ENCODE data around the gene FCRL5. TPM values are rescaled to one million over a fixed set of nuclear protein-coding genes. Genes with fewer than 3 reads are reported as not detected.

FCRL5 gene
- total and polyA plus RNA-seq, 2 experiments from 2014 or later, result not detected

DNA sequence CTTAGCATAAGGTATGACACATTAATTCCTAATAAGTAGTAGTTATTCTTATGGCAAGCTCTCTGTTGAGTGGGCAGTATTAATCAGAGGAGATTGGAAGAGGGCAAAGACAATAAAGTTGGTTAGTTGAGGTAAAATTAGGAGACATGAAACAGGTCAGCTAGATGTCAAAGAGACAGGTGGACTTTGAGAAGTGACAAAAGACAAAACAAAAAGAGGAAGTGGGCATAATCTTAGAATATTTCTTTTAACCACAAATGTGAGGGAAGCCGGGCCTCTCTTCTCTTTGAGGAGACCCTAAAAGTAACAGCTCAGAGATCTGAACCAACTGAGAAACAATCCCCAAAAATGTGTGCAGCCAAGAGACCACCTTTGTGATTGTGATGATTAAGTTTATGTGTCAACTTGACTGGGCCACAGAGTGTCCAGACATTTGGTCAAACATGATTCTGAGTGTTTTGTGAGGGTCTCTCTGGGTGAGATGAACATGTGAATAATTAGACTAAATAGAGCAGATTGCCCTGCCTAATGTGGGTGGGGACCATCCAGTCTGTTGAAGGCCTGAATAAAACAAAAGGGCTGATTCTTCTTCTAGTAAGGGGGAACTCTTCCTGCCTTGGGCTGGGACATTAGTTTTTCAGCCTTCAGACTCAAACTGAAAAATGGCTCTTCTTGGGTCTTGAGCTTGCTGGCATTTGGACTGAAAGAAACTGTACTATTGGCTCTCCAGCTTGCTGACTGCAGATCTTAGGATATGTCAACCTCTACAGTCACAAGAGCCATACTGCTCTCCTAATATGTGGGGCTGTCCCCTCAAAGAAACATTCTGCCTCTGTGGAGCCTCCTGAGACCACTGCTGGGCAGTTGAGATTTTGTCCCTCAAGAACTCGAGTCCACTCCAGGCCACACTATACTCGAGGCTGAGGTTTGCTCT is 40.0 kb downstream of the FCRL5 start:
- WGBS (ENCODE audit: low lambda C conversion rate, missing lambda C conversion rate), result 90% methylated on average over 3 of the region's 3 CpGs

DNA sequence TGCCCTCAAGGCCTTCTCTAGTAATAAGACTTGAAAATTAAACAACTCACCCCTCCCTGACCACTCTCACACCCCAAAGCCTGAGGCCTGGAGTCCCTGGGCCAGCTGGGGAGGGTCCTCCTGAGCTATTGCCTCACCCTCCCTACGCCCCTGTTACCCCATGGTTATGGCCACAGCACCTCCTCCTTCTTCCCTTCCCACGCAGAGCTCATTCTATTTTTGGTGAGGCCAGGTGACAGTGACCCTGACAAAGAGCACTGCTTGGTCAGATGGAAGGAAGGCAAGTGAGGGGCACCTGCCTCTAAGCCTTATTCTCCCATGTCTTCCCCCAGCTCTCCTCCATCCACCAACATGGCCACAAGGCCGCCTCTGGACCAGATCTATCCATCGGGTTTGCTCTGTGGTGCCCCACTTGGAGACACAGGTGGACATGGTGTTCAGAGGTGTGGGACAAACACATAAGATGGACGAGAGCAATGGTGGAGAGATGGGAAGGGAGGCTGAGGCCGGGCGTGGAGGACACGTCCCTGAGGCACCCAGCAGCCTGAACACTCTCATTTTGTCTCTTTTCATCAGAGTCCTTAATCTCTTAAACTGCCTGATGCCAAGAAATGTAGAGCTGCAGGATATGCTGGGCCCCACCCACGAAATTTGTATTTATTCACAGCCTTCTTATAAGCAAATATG is 42.6 kb downstream of the FCRL5 start:
- no peak for DNase-seq (ENCODE audit: low spot score)
- Histone ChIP-seq H3K4me2 (no peak overlapping the region), H3K4me1 (ENCODE audit: insufficient read depth) (peaks cover 13% of the 10 kb centered on the region), H3K79me2 (no peaks in the 10 kb centered on the region), H3K9me3 (ENCODE audit: low read depth) (no peaks in the 10 kb centered on the region), H3K36me3 (replicated peaks; ENCODE audit: insufficient read depth, low read depth) (no peaks in the 10 kb centered on the region), H3K4me3 (no peak overlapping the region), H4K20me1 (ENCODE audit: insufficient read depth, poor library complexity, severe bottlenecking) (no peaks in the 10 kb centered on the region), H3K9me2 (replicated peaks; ENCODE audit: insufficient read depth) (no peaks in the 10 kb centered on the region), H3K27me3 (no peaks in the 10 kb centered on the region), H2AFZ (no peak overlapping the region), H3K27ac (no peak overlapping the region)
- 97% methylated on average over 9 of the region's 9 CpGs for WGBS (ENCODE audit: low lambda C conversion rate, missing lambda C conversion rate)
- TF ChIP-seq EZH2phosphoT487 (IDR thresholded peaks at IDR 0.05; ENCODE audit: low read depth, severe bottlenecking, unreplicated experiment) (no peak), CTCF (IDR thresholded peaks at IDR 0.05; ENCODE audit: poor library complexity) (no peak), EZH2 (IDR thresholded peaks at IDR 0.05; ENCODE audit: borderline replicate concordance) (no peak)

More for the DNA sequence above, 40.0 kb downstream of the FCRL5 start:
- H3K27ac ChIP-seq, result no peak overlapping the region
- H3K9me3 ChIP-seq (ENCODE audit: low read depth), result no peaks in the 10 kb centered on the region
- H3K36me3 ChIP-seq (replicated peaks; ENCODE audit: insufficient read depth, low read depth), result no peaks in the 10 kb centered on the region
- H3K9me2 ChIP-seq (replicated peaks; ENCODE audit: insufficient read depth), result no peaks in the 10 kb centered on the region
- H2AFZ ChIP-seq, result no peak overlapping the region
- TF ChIP-seq EZH2phosphoT487 (IDR thresholded peaks at IDR 0.05; ENCODE audit: low read depth, severe bottlenecking, unreplicated experiment) (no peak), CTCF (IDR thresholded peaks at IDR 0.05; ENCODE audit: poor library complexity) (no peak), EZH2 (IDR thresholded peaks at IDR 0.05; ENCODE audit: borderline replicate concordance) (no peak)
- no peak overlapping the region for H3K4me3 ChIP-seq
- H4K20me1 ChIP-seq (ENCODE audit: insufficient read depth, poor library complexity, severe bottlenecking), result no peaks in the 10 kb centered on the region
- no peaks in the 10 kb centered on the region for H3K79me2 ChIP-seq
- H3K4me2 ChIP-seq, result no peak overlapping the region
- no peak for DNase-seq (ENCODE audit: low spot score)
- peaks cover 7% of the 10 kb centered on the region for H3K4me1 ChIP-seq (ENCODE audit: insufficient read depth)
- no peaks in the 10 kb centered on the region for H3K27me3 ChIP-seq

GRCh38 chr1:157505481-157506272 is 46.6 kb downstream of the FCRL5 start:
- no peaks in the 10 kb centered on the region for H3K9me3 ChIP-seq (ENCODE audit: low read depth)
- peak overlapping the region; percentile 80 for H3K27ac ChIP-seq
- WGBS (ENCODE audit: low lambda C conversion rate, missing lambda C conversion rate), result 31% methylated on average over 13 of the region's 13 CpGs
- no peaks in the 10 kb centered on the region for H3K79me2 ChIP-seq
- peaks cover 12% of the 10 kb centered on the region for H3K4me1 ChIP-seq (ENCODE audit: insufficient read depth)
- no peaks in the 10 kb centered on the region for H3K9me2 ChIP-seq (replicated peaks; ENCODE audit: insufficient read depth)
- peak overlapping the region; percentile 68 for H3K4me2 ChIP-seq
- H3K36me3 ChIP-seq (replicated peaks; ENCODE audit: insufficient read depth, low read depth), result no peaks in the 10 kb centered on the region
- peak overlapping the region; percentile 15 for H2AFZ ChIP-seq
- H4K20me1 ChIP-seq (ENCODE audit: insufficient read depth, poor library complexity, severe bottlenecking), result no peaks in the 10 kb centered on the region
- no peaks in the 10 kb centered on the region for H3K27me3 ChIP-seq
- DNase-seq (ENCODE audit: low spot score), result peak; percentile 89
- H3K4me3 ChIP-seq, result no peak overlapping the region
- TF ChIP-seq EZH2phosphoT487 (IDR thresholded peaks at IDR 0.05; ENCODE audit: low read depth, severe bottlenecking, unreplicated experiment) (no peak), CTCF (IDR thresholded peaks at IDR 0.05; ENCODE audit: poor library complexity) (peak; percentile 86)
